Motor neuron (in vitro differentiated cells): ENCODE results near the gene GGT6. TPM values are rescaled to one million over a fixed set of nuclear protein-coding genes. Genes with fewer than 3 reads are reported as not detected.
"Not testable (repeated sequence)": the region's sequence is repeated elsewhere in the genome, so short reads cannot be mapped to it uniquely, and the experiment has no call there.

Source experiments
- ATAC-seq, 8 experiments: fragments of 200-7000 bp; cut with Tn5 transposase; replicated peaks in 6 of 8; 2 replicates each; pipeline ENCODE4 v1.8.0; 2021; ENCODE audit warnings: mild to moderate bottlenecking in 8 of 8, moderate library complexity in 8 of 8
- H3K27ac ChIP-seq, 2 donors: fragments of 250-450 bp; sonication (Bioruptor Pico); 2 replicates each; pipeline ENCODE4 v1.9.0; 2021; ENCODE audit warnings: antibody characterized with exemption in 2 of 2, mild to moderate bottlenecking in 2 of 2, moderate library complexity in 1 of 2
- H3K4me1 ChIP-seq, 2 donors: fragments of 250-450 bp; sonication (Bioruptor Pico); replicated peaks in 1 of 2; 2 replicates each; pipeline ENCODE4 v1.6.1; 2021; ENCODE audit warnings: antibody characterized with exemption in 2 of 2, mild to moderate bottlenecking in 2 of 2, moderate library complexity in 1 of 2
- H3K4me3 ChIP-seq, 5 donors: fragments of 250-450 bp; sonication (Bioruptor Pico); 2 replicates each; pipeline ENCODE4 v1.9.0; 2021; ENCODE audit warnings: antibody characterized with exemption in 5 of 5, mild to moderate bottlenecking in 5 of 5, moderate library complexity in 4 of 5
- WGBS, 10 experiments: fragments of 450-650 bp; shearing (Covaris generic); methylation state at CpG; one replicate each; pipeline ENCODE4 v1.0.0; 2022; 5-methylcytosine and 5-hydroxymethylcytosine counted together
- in situ Hi-C, 9 experiments: fragments of 400-800 bp; cut with MboI; loops; one replicate each; pipeline ENCODE4 v1.15.0; 2021; ENCODE audit warnings: low sequenced_read_pairs in 9 of 9, low pct_unique_long_range_greater_than_20kb in 2 of 9; ENCODE audit not compliant: unreplicated experiment in 9 of 9
- total RNA-seq, 8 experiments: library from RNA; unstranded; fragments of 300-600 nt; gene quantifications; 2 replicates each; pipeline versions ENCODE4 v1.2.3 to v1.2.4, GENCODE V29; 2022

GGT6 gene
- total RNA-seq, 8 experiments from 2014 or later = 0.13 to 1.00 (median 0.20) TPM; not detected in 1

DNA sequence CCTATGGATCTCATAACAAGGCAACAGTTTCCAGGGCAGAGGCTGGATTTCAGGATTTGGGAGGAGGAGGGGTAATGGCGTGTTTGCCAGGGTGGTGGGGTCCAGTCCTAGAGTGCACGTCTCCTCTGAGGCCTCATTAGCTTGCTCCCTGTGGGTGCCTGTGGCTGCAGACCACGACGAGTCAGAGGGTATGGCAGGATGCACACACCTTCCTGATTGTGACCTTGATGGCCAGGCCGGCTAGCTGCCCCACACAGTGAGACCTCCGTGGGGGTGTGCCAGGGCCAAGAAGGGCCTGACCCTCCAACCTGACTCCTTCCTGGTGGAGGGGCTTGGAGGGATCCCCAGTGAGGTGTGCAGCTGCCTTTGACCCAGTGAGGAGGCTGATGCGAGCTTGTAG lies 19.9 kb upstream of the GGT6 start:
- no peak for ATAC-seq
- in situ Hi-C loops = no loop called here
- H3K27ac ChIP-seq = no peak overlapping the region
- H3K4me1 ChIP-seq = peaks cover 35 to 47% of the 10 kb centered on the region in 2 donors
- no peak overlapping the region for H3K4me3 ChIP-seq
- 0 to 82% (median 46%) methylated on average over 1 to 3 of the region's 7 CpGs; no CpG with 5 or more reads in 6 of the 10 experiments for WGBS, 10 experiments

- ATAC-seq = no peak
- in situ Hi-C loops = no loop called here
Measured at GRCh38 chr17:4579678-4580077, 19.3 kb upstream of the GGT6 start.

DNA sequence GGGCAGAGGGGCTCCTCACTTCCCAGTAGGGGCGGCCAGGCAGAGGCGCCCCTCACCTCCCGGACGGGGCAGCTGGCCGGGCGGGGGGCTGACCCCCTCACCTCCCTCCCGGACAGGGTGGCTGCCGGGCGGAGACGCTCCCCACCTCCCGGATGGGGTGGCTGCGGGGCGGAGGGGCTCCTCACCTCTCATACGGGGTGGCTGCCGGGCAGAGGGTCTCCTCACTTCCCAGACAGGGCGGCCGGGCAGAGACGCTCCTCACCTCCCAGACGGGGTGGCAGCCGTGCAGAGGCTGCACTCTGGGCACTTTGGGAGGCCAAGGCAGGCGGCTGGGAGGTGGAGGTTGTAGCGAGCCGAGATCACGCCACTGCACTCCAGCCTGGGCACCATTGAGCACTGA lies 18.0 kb upstream of the GGT6 start:
- in situ Hi-C loops, ATAC-seq, H3K4me3 ChIP-seq, H3K27ac ChIP-seq: not testable (repeated sequence)
- WGBS, 10 experiments = no CpG with 5 or more reads among the region's 24 CpGs
- peaks cover 32 to 36% of the 10 kb centered on the region in 2 donors for H3K4me1 ChIP-seq

More at GRCh38 chr17:4579678-4580077, 19.3 kb upstream of the GGT6 start:
- H3K4me1 ChIP-seq = peaks cover 35 to 42% of the 10 kb centered on the region in 2 donors
- no peak overlapping the region for H3K4me3 ChIP-seq
- no peak overlapping the region for H3K27ac ChIP-seq
- WGBS, 10 experiments = 53 to 94% (median 66%) methylated on average over 3 to 6 of the region's 11 CpGs; no CpG with 5 or more reads in 5 of the 10 experiments

- H3K27ac ChIP-seq = peak overlapping the region in 1 of 2 donors; percentile 2
- in situ Hi-C loops = no loop called here
Measured at GRCh38 chr17:4577386-4577993, 17.1 kb upstream of the GGT6 start.

GRCh38 chr17:4576729-4577322 lies 16.4 kb upstream of the GGT6 start:
- in situ Hi-C loops = no loop called here
- Histone ChIP-seq H3K4me3 (no peak overlapping the region), H3K27ac (peak overlapping the region in 1 of 2 donors; percentile 44), H3K4me1 (peaks cover 18 to 21% of the 10 kb centered on the region in 2 donors)
- 17 to 100% methylated on average over 1 of the region's 18 CpGs; no CpG with 5 or more reads in 8 of the 10 experiments for WGBS, 10 experiments
- peak in 6 of 8 experiments; percentile 37 to 97 (median 96) for ATAC-seq

More at GRCh38 chr17:4577386-4577993, 17.1 kb upstream of the GGT6 start:
- H3K4me1 ChIP-seq = peaks cover 24 to 27% of the 10 kb centered on the region in 2 donors
- no peak overlapping the region for H3K4me3 ChIP-seq
- no peak for ATAC-seq
- 0 to 100% (median 70%) methylated on average over 1 to 6 of the region's 8 CpGs; no CpG with 5 or more reads in 4 of the 10 experiments for WGBS, 10 experiments

DNA sequence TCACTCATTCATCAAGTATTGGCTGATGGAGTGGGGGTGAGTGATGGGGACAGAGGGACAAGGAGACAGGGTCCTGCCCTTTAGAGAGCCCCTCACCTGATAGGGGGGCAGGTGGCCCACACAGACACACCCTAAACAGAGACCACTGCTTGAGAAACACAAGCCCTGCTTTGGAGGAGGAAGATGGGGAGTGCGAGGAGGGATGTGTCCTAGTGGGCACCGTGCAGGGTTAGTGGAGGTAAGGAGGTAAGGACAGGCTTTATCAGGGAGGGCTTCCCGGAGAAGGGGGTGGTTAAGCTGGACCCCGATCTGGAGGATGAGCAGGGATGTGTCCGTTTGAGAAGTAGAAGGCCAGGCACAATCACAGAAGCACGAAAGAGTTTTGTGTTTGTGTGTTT lies 15.8 kb upstream of the GGT6 start:
- no peak for ATAC-seq
- Histone ChIP-seq H3K4me1 (peaks cover 18 to 21% of the 10 kb centered on the region in 2 donors), H3K4me3 (no peak overlapping the region), H3K27ac (no peak overlapping the region)
- WGBS, 10 experiments = 62 to 81% (median 67%) methylated on average over 2 to 5 of the region's 6 CpGs; no CpG with 5 or more reads in 5 of the 10 experiments
- in situ Hi-C loops = no loop called here

DNA sequence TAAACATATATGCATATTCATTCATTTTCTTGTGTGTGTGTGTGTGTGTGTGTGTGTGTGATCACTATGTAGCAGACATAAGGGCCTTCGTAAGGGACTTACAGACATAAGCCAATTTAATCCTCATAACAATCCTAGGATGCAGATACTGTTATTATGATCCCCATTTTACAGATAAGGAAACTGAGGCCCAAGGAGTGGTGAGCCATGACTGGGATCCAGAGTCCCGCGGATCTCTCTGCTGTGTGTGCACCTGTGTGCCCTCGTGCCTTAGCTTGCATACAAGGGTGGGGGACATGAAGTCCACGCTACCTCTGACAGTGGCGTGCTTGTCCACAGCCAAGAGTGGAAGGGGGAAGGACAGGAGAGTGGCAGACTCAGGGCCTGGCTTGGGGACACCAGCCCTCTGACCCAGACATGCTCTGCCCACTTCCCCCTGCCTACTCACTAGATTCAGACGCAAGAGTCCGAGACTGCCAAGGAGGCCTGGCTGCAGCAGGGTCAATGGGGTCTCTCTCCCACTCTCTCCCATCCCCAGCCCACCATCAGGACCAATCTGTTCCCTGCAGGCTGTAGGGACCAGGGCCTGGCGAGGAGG lies 14.2 kb upstream of the GGT6 start:
- H3K4me1 ChIP-seq = peaks cover 18 to 23% of the 10 kb centered on the region in 2 donors
- H3K27ac ChIP-seq = no peak overlapping the region
- WGBS, 10 experiments = 33 to 88% (median 65%) methylated on average over 1 to 6 of the region's 9 CpGs; no CpG with 5 or more reads in 4 of the 10 experiments
- ATAC-seq = no peak
- in situ Hi-C loops = no loop called here
- H3K4me3 ChIP-seq = no peak overlapping the region

DNA sequence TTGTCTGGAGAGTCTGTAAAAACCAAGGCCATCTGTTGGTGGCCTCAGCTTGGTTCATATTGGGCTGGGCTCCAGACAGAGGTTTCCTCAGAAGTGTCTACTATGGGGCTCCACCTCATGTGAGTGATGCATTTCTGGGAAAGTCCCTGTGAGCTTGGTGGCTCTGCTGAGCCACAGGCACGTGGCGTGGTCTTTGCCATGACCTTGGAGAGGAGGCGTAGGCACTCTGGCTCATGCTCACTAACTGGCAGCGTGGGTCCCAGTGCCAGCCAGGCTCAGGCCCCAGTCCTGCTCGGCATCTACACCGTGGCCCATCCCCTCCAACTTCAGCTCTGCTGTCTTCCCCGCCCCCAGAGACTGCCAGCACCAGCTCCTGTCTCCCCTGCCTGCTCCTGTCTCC lies 13.3 kb upstream of the GGT6 start:
- 10 to 100% (median 20%) methylated on average over 1 to 2 of the region's 7 CpGs; no CpG with 5 or more reads in 7 of the 10 experiments for WGBS, 10 experiments
- ATAC-seq = peak in 3 of 8 experiments; percentile 53 to 89 (median 87)
- Histone ChIP-seq H3K27ac (no peak overlapping the region), H3K4me3 (no peak overlapping the region), H3K4me1 (peaks cover 18 to 26% of the 10 kb centered on the region in 2 donors)
- in situ Hi-C loops = no loop called here

DNA sequence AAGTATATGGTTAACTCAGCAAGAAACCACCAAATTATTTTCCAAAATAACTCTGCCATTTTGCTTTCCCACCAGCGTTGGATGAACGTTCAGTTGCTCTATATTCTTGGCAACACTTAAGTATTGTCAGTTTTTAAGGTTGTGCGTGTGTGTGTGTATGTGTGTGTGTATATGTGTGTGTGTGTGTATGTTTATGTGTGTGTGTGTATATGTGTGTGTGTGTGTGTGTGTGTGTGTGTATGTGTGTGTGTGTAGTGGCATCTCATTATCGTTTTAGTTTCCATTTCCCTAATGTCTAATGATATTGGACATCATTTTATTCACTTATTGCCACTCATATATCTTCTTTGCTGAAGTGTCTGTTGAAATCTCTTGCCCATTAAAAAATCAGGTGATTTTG lies 12.7 kb upstream of the GGT6 start:
- in situ Hi-C loops = no loop called here
- ATAC-seq = no peak
- 0 to 100% (median 83%) methylated on average over 1 to 2 of the region's 4 CpGs; no CpG with 5 or more reads in 5 of the 10 experiments for WGBS, 10 experiments
- Histone ChIP-seq H3K4me1 (peaks cover 18 to 29% of the 10 kb centered on the region in 2 donors), H3K4me3 (no peak overlapping the region), H3K27ac (no peak overlapping the region)

GRCh38 chr17:4572131-4572530 lies 11.8 kb upstream of the GGT6 start:
- Histone ChIP-seq H3K4me3 (no peak overlapping the region), H3K27ac (no peak overlapping the region), H3K4me1 (peaks cover 14 to 22% of the 10 kb centered on the region in 2 donors)
- in situ Hi-C loops = no loop called here
- WGBS, 10 experiments = 37 to 100% (median 80%) methylated on average over 1 to 8 of the region's 9 CpGs; no CpG with 5 or more reads in 1 of the 10 experiments
- no peak for ATAC-seq

- 33% methylated on average over 1 of the region's 1 CpG; no CpG with 5 or more reads in 9 of the 10 experiments for WGBS, 10 experiments
- in situ Hi-C loops = loop anchor here in 5 of 9 experiments (5.0 to 10.0 kb wide), 3 partner anchors 45 to 55 kb away; no protein-coding TSS in a partner anchor
- no peak overlapping the region for H3K4me3 ChIP-seq
- peaks cover 2 to 10% of the 10 kb centered on the region in 2 donors for H3K4me1 ChIP-seq
- no peak overlapping the region for H3K27ac ChIP-seq
- ATAC-seq = no peak
Measured at GRCh38 chr17:4569591-4569990, 9.2 kb upstream of the GGT6 start.

- 0 to 25% (median 13%) methylated on average over 2 to 5 of the region's 5 CpGs; no CpG with 5 or more reads in 3 of the 10 experiments for WGBS, 10 experiments
- in situ Hi-C loops = loop anchor here in 5 of 9 experiments (5.0 to 10.0 kb wide), 3 partner anchors 48 to 58 kb away; no protein-coding TSS in a partner anchor
- peaks cover 2 to 10% of the 10 kb centered on the region in 2 donors for H3K4me1 ChIP-seq
- no peak overlapping the region for H3K4me3 ChIP-seq
- no peak overlapping the region for H3K27ac ChIP-seq
- ATAC-seq = peak; percentile 78 to 89 (median 86)
Measured at GRCh38 chr17:4566785-4567184, 6.4 kb upstream of the GGT6 start.
